SHP77 treated with DMSO at 0.1 percent for 48 hours (cell line): Measurements from ENCODE around the gene TRPM1.

ENCODE experiments used
- DNase-seq: peaks from one replicate; lab custom pipeline; 2025; lab: John Stamatoyannopoulos, UW

The TRPM1 gene

DNA sequence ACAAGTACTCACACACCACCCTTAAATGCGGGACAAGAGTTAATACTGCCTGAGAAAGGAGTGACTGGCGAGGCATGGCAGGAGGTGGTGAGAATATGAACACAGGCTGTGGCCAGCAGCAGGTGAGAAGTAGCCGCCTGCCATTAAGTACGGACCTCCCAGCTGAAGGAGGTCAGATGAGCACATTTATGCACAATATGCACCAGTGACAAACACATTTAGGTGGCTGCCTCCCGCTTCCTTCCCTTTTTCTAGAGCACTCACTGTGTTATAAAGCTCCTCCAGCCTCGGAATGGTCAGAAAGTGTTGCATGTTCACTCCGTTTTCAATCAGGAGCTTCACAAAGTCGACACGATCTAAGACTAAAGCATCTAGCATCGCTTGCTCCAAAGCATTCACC, 52.4 kb downstream of the TRPM1 start:
- DNase-seq, result no peak

DNA sequence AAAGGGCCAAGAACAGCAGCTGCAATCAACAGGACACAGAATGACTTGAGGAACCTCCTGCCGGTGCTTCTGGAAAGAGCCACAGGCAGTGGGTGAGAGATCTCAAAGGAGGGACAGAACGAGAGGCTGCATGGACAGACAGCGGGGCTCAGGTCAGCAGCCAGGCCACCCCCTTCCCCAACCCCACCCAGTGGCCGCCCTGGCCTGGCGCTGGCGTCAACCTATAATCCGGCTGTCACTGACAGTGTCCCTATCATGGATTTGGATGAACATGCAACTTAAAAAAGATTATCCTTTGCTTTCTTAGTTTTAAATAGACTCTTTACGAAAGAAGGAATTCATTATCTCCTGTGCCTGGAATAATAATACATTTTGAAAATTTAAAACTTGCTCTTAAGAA, 54.1 kb downstream of the TRPM1 start:
- DNase-seq, result no peak

DNA sequence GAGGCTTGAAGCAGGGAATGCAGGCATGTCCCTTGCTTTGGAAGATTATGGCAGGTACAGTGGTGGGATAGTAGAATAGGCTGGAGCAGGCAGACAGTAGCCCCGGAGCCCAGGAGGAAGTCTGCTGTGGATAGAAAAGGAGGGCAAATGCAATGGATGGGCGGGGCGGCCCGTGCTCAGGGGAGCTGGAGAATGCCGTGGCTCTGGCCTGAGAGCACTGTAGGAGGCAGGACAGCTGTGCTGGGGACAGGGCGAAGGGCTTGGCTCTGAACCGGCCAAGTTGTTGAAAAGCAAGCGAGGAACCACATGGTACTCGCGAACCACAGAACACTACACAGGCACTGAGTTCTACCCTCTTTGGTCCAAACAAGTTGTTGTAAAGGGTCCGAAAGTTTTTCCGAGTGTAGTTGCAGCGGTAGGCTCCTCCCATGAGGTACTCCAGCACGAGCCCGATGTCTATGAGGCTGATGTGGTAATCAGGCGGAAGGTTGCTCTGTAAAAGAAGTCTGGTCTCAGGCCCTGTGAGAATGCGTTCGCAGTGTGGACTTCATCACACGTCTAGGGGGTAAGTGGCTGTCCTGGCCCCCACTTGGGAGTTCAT, 54.7 kb downstream of the TRPM1 start:
- DNase-seq, result no peak

DNA sequence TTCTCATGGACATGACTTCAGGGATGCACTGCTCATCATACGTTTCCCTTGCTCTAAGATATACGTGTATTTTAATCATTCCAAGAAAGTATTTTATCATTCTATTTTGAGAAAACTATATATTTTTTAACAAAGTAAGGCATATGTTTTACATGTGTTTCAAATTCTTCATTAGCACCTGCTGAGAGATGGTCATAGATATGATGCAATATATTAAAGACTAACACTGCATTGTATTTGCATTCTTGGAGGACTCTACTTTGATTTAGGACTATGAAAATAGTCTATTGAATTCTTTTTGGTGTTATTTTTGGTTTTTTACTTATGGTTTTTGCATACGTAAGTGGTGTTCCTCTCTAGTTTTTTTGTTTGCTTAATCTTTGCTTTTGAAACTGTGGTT, 55.9 kb downstream of the TRPM1 start:
- DNase-seq, result no peak

DNA sequence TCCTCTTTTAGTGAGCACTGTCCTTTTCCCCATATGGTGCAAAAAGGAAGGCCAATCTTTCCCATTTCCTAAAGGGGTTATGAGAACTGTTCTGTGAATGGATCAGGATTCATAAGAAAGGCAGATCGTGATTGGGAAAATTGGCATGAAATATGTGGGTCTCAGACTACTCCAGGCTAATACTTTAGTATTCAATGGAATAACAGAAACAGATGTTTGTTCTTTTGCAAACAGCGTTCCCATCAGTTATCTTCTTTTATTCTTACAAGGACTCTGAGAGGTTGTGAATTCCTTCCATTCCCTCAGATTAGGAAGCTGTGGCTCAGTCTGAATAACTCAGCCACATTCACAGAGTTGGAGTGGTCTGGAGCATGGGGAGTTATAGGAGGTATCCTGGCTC, 58.8 kb downstream of the TRPM1 start:
- DNase-seq, result no peak

DNA sequence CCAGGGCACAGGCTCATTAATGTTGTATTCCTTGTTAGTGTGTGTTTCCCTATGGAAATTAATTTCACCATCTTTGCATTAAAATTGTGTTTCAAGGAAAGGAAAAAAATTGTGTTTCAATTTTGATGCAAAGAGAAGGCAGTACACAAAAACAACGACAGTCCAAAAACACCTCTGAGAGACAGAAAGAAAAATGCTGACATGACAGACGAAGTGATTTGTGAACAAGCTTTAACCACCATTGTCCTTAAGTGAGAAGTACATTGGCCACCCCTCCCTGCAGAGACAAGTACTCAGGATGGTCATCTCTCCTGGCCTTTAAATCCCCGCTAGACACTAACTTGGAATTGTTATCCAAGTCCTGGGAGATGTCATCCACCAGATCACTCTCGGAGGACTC, 59.9 kb downstream of the TRPM1 start:
- DNase-seq, result no peak

DNA sequence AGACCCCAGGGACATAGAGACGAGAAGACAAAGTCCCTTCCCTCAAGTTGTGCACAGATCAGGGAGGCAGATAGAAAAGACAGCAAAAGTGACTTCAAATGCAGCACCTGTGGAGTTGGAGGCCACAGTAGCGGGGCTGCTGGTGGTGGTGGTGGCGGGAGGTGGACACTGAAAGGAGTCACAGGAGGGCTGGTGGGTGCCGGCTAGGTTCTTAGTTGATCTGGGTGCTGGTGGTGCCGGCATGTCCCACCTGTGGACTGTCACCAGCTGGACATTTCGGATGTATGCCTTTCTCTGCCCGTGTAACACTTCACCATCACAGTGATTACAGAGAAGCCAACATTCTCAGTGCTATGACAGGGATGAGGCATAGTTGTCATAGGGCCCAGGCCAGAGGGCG, 60.9 kb downstream of the TRPM1 start:
- no peak for DNase-seq

DNA sequence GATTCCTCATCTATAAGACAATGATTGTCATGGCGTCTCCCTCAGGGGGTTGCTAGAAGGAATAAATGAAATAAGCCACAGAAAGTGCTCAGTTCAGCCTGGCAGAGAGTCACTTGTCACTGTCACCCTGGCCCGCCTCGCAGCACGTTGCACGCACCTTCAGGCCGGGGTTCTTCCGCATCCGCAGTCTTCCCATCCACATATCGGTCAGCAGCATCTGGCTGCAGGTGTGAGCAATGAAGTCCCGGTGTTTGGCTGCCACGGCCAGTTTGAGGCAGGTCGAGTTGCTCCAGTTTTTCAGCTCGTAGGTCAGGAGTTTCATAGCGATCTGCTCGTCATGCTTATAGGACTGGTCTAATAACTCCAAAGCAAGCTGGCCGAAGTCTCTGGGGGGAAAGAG, 61.6 kb downstream of the TRPM1 start:
- no peak for DNase-seq

DNA sequence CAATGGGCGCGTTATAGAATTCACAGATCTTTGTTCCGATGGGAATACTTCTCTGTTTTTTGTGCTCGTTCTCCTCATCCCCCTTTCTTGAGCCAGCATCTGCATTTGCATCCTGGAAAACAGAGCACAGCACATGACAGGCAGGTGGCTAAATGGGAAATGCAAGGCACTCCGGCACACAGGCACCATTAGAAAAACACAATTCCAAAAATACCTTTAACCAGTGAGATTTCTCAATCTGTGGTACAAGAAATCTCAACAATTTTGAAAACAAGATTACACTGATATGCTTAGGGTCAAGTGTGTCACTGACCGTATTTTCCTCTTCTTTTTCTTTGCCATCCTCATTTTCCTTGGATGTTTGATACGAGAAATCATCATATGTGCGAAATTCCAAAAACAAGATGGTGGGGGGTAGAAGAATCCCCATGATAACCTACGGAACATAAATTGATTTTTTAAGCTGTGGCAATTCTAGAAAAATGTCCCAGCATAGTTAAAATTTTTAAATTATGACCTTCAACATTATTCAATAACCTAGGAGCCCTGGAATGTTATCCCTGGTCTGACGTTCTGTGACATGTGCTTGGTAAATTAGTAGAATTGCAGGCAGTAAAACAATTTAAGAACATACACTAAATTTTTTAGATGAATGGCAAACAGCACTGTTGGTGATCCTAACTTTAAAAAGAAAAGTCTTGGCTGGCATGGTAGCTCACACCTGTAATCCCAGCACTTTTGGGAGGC, 63.6 kb downstream of the TRPM1 start:
- no peak for DNase-seq

DNA sequence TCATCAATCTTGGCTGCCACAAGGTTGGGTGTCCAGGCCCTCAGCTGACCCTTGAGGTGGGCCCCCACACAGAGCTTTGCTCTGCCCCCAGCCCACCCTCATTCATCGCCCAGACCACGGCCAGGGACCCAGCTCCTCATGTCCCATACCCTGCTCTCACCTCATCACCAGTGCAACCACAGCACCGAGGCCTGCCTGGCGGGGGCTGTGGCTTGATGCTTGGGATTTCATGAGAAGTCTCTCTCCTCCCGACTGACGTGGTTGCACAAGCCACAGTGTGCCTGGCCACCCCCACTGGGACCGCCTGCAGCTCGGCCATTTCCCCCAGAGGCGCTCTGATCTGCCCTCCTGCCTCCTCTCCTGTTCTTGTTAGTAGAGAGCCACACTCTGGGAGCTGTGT, 64.7 kb downstream of the TRPM1 start:
- DNase-seq, result no peak

DNA sequence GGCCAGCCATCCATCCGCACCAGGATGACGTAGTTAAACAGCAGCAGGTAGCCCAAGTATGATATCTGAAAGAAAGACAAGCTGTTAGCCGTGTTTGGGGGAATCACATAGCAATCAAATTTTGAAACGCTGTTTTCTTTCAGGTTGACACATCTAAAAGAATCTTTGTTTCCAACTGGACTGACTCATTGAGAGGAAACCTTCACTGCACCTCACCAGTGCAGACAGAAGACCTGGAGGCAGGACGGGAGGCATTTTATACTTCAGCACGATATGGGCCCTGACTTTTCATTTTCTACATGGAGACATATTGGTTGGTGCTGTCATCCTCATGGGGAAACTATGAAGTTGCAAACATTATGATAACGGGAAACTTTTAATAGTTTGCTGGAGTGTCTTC, 65.9 kb downstream of the TRPM1 start:
- DNase-seq, result no peak

DNA sequence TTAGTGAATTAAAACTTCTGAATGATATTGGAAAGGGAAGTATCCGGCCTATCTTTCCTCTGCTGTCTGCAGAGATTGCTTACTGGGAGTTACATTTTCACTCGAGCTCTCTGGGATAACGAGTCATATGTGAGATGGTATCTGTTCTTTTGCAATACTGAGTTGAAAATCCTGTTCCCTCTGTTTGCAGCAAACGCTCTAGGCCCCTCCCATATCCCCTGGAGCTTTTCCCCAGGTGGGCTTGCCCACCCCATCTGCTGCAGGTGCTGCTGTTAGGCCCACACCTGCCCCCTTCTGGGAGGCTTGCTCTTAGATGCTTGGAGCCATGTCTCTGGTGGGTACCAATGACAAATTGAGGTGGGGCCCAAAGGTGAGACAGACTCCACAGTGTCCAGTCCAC, 67.4 kb downstream of the TRPM1 start:
- no peak for DNase-seq

DNA sequence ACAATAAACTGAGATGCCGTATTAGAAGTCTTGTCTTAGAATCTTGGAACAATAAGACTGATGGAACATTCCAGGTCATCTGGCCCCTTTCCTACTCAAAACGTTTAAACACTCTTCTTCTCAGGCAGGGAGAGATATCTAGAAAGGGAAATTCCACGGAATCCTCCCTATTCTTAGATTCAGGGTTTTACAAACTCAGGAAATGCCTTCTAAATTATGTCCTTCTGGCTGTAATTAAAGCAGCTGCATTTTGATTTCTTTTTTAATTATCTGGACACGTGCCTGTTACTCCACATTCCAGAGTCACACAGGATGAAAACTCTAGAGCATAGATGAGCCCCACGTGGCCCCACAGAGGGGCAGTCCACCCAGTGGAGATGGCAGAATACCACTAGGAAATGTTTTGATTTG, 68.6 kb downstream of the TRPM1 start:
- no peak for DNase-seq

DNA sequence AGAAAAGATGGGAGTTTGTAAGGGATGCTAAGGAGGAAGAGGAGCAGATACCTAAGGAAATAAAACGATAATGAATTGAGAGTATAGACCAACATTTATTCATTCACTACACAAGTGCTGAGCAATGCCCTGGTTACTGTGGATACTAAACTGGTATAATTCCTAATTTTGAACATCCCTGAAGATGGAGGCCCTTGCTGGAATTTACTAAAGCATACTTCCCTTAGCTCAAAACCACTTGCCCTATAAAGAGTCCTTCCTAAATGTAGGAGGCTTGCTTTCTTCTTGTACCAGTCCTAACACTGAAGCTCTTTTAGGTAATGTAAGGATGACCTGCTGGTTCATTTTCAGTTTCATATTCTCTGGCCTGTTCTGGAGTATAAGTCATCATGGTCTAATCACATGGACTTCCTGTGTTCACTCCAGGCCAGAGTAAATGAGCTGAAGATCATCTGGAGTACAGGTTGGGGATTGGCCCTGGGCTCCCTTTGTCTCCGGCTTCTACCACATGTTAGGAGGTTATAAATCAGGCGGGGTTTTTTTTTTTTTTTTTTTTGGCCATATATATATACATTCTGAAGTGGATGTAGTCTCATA, 70.0 kb downstream of the TRPM1 start:
- no peak for DNase-seq

DNA sequence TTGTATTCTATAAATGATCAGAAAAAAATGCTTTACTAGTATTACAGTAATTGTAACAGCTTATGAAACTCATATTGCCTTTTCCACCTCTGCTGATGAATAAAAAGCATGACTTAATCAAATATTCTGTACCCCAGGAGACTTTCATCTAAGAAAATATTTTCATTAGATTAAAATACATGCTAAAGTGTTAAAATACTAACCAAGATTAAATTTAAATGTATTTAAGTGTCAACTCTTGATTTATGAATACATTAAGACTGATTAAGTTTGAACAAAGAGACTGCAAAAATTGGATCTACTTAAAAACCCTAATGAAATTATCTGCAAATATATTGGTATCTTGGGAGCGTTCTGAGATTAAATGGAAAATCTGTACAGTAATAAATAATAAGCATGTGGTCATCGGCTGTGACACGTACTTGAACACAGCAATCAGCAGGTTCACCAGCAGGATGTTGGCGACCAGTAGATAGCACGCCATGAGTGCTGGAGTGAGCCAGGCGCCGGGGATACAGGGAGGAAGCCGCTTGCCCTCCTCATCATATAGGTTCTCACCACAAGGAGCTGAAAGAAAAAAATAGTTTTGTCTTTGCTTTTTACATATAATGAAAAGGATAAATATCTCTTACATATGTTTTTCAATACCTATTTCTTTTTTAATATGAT, 73.5 kb downstream of the TRPM1 start:
- DNase-seq, result no peak

DNA sequence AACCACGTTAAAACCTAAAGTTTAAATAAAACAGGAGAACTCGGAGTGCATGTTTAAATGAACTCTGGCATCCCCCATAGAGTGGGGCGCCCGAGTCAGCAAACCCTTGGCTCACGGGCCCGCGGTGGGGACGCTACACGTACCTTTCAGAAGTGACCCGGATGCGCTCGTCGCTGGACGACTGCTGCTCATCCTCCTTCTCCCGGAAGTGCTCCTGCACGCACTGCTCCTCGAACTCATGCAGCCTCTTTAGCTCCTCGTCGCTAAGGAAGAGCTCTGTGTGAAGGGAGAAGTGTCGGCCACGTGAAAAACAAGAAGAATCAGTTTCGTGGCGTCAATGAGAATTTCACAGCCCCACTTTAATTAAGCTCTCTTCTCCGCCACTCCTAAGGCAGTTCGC, 75.5 kb downstream of the TRPM1 start:
- no peak for DNase-seq

DNA sequence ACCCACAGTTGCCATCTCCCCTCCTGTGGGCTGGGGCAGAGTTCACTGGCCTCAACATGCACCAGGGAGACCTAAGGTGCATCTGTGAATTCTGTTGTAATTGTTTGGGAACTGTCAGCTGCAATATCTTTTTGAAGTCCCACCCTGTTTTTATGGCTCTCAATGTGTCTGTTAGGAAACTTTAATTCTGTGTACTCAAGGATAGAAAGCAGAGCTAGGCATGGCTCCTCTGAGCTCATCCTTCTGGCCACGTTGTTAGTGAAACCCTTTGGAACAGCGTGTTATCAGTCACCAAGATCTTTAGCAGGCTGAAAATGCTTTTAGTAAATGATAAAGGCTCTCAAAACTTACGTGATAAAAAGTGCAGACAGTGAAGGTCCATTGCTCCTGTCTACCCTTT, 76.5 kb downstream of the TRPM1 start:
- DNase-seq, result no peak

DNA sequence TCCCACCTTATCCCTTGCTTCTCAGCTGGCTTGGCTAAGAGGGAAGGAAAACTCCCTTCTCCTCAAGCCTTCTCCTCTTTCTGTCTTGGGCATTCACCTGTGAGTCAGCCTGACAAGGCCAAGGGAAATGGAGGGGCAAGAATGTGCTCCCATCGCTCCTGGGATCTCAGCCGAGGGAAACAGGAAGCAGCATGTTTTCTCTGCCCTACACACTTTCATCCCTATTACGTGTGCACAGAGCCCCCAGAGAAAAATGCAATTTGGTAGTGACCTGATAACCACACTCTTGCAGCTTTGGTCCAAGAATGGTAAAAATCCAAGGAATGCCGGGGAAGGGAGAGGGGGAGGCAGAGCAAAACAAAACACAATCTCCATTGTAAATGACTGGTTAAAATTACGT, 77.2 kb downstream of the TRPM1 start:
- no peak for DNase-seq

DNA sequence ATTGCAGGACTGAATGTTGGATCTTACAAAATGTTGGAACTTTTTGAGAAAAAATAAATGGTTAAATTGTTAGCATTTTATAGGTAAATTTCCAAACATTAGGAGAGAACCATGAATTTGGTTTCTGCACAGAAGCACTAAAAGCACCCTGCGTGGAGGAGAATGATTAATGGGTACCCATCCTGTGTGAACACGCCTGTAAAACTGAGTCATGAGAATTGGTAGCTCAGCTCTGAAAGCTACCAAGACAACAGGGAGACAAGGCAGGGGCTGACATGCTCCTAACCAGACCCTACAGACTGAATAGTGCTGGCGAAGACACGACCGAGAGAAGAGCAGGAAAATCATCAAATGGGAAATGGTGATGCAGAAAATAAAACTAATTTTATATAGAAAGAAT, 77.7 kb downstream of the TRPM1 start:
- DNase-seq, result no peak

DNA sequence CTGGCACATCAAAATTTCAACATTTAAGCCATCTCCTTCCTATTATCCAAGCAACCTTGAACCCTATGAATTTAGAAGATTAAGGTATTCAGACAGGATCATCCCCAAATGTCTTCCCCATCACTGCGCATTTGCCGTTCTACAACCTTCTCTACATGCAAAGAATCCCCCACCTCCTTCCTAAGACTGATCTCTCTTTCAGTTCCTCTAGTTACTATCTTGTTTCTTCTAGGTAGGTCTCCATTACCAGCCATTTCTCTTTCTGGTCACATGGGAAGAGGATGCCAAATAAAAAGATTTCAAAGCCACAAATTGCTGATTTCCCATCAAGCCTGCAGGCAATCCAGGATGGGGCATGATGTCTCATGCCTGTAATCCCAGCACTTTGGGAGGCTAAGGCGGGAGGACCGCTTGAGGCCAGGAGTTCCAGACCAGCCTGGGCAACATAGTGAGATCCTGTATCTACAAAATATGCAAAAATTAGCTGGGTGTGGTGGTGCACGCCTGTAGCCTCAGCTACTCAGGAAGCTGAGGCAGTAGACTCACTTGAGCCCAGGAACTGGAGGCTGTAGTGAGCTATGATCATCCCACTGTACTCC, 80.4 kb downstream of the TRPM1 start:
- no peak for DNase-seq

DNA sequence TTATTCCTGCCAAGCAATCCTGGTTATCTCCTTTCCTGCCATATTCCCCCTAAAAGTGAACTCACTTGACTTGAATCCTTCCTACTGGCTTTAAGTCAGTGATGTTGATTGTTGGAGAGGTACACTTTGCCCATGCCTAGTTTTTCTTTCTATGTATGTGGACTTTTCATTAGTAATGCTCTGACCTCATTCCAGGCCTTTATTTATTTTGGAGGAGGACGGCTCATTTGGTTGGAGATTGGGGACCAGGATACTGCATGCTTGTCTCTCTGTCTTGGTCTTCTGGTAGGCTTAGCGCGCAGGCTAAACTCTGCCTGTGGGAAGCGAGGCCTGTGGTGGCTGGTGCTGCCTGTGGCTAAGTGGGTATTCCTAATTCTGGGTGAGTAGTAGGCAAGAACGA, 81.0 kb downstream of the TRPM1 start:
- DNase-seq, result no peak

DNA sequence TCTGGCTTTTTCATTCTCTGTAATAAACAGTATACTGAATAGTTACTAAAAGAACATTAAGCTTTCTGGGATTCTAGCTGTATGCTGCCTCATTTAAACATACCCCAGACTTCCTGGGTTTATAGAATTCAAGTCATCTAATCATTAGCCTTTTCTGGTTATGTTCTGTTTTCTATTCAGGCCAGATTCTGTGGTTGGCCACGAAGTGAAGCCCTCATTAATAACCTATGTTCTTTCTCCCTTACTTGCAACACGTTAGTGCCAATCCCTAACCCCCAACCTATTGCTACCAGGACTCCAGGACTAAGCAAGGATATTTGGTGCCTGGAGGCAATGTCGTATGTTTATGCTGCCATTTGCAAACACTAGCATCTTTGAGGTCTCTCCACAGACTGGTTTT, 81.5 kb downstream of the TRPM1 start:
- no peak for DNase-seq

DNA sequence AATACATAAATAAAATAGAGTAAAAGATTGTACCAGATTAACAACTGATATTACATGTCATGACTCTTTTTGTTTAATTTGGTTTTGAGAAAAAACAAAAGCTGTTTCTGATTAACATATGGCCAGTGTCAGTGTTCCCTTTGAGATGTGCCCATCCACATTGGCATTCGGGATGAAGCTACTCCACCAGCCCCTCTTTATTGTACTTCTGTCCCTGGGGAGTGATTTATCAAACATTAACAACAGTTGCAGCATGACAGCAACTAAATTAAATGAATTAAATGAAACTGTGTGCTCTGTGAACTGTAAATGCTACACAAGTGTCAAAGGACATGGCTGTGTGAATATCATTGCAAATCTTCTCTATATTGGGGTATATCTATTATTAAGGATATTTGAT, 84.2 kb downstream of the TRPM1 start:
- DNase-seq, result no peak
